Thyroid gland (tissue), 4 donors: Measurements from ENCODE around the gene RAB27A.

Experiments
- CTCF ChIP-seq, 6 experiments: fragments of 200-600 bp in 3 of 6; fragments of 450-650 bp in 3 of 6; sonication (generic) in 3 of 6; IDR thresholded peaks; one replicate each; pipeline ENCODE4 v1.5.1; 2016 to 2019; ENCODE audit warnings: antibody characterized with exemption in 6 of 6, mild to moderate bottlenecking in 2 of 6, inconsistent platforms in 1 of 6, moderate library complexity in 1 of 6
- POLR2A ChIP-seq, 2 donors: fragments of 450-650 bp; IDR thresholded peaks; one replicate each; pipeline ENCODE4 v1.6.1; 2017; ENCODE audit warnings: antibody characterized with exemption in 2 of 2, mild to moderate bottlenecking in 2 of 2, moderate library complexity in 1 of 2

GRCh38 chr15:55277116-55277564 lies 12.5 kb downstream of the RAB27A start:
- TF ChIP-seq CTCF (IDR thresholded peaks at IDR 0.05) (no peak), POLR2A (IDR thresholded peaks at IDR 0.05) (no peak)
